Measurements from ENCODE around the gene CHN2.

CHN2 gene

DNA sequence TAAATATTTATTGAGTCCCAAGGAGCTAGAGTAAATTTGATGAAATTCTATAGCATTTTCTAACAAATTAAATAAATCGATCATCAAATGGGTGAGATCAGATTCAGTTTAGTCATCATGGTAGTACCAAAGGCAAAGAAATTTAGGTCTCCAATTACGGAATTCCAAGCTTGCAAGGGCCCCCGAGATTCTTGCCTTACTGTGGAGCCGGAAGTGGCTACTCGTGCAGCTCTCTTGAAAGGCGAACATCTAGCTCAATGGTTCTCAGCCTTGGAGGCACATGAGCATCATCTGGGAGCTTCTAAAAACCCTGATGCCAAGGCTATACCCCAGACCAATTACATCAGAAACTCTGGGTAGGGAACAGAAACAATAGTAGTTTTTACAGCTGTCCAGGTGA is 251.2 kb downstream of the CHN2 start:
- DNase-seq, result no peak

DNA sequence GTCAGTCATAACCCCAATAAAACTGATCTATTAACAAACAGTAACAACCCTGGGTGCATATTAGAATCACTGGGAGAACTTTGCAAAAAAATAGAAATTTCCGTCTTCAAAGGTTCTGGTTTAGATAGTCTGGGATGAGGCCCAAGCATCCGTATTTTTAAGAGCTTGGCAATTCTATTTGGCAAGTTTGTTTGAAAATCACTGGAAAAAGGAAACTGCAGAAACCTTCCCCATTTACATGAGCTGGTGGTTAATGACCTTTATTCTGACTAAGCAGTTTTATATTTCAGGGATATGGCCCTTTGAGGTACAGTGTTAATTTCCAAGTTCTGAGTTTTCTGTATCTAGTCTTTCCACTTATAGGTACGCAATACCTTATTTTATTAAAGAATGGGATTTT is 253.3 kb downstream of the CHN2 start:
- peak; percentile 9 for DNase-seq

DNA sequence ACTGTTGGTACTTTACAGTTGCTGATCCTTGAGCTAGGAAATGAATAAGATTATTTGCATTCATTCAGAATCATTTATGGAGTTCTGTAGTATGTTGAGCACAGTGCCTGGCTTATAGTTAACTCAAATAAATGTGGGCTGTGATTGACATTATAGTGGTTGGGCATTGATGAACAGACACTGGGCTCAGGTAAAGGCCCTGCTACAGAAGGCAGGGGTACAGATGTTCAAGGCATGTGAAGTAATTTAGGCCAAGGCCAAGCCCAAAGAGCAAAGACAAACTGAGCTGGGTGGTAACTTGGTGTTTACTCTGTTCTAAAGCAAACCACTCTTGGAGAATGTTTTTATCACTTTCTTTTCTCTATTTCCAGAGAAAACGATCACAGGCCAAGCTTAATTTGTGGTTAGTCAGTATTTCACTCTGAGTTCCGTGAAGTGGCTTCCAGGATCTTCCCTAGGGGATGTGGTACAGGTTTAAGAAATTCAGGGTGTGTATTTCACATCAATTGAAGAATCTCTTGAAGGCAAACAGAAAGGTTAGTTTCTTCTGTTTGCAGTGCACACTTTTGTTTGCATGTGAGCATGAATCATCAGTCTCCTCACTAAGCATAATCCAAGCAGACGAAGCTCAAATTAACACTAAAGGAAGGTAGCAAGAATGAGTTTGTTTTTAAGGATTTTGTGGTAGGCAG is 255.1 kb downstream of the CHN2 start:
- DNase-seq, result no peak

- no peak for DNase-seq
These were observed 258.4 kb downstream of the CHN2 start for GRCh38 chr7:29453021-29453420.

DNA sequence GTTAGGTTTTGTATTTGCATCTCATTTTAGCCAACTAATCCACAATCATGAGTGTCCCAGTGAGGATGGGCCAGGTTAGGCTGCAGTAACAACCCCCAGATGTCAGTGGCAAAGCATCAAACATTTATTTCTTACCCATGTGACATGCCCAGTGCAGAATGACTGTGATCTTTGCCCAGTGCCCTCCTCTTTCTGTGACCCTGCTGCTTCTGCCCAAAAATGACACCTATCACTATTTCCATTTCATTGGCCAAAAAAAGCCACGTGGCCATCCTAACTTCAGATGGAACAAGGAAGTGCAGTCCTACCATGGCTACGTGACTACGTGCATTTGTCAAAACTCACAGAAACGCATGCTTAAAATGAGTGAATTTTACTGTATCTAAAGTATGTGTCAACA is 259.9 kb downstream of the CHN2 start:
- no peak for DNase-seq

DNA sequence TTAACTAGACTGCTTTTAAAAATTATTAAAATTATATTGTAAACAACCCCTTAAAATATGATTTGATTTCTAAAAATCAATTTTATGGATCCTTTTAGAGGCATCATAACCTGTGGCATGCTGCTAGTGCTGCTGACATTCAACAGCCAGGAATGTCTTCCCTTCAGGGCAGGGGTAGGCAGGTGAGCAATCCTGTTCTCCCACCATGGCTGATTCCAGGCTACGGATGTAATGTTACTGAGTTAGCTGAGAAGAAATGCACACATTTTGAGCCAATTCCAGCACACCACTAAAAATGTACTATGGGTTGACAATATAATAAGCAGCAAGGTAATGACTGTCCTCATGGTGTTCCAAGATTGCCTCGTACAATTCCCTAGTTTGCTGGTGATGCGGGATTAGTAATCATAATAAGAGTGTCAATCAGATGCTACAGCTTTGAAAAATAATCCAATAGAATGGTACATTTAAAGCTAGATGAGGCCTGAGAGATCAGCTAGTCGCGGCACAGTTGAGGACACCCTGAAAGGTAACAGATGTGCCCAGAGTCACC is 260.4 kb downstream of the CHN2 start:
- no peak for DNase-seq

- no peak for DNase-seq
These were observed 262.6 kb downstream of the CHN2 start for GRCh38 chr7:29457141-29457561.

- DNase-seq, result peak; percentile 25
These were observed 263.0 kb downstream of the CHN2 start for GRCh38 chr7:29457565-29458011.

DNA sequence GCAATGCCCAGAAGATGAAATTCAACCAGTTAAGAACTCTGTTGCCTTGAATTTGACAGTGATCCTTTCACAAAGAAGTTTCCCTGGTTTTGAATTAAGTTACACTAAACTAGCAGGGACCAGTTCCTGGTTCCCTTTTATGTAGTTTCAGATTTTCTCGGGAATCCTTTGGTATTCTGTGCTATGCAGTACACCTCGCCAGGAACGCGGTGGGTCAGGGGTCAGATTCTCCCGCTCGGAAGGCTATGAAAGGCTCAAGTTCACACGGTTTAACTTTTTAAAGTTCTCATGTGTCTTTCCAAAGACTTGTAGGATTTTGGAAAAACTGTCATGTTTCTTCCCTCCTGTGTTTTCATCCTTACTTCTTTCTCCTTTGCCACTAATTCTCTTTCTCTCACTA is 264.4 kb downstream of the CHN2 start:
- DNase-seq, result no peak

- DNase-seq, result no peak
These were observed 265.0 kb downstream of the CHN2 start for GRCh38 chr7:29459589-29459988.

GRCh38 chr7:29461996-29462395 is 267.4 kb downstream of the CHN2 start:
- DNase-seq, result no peak

DNA sequence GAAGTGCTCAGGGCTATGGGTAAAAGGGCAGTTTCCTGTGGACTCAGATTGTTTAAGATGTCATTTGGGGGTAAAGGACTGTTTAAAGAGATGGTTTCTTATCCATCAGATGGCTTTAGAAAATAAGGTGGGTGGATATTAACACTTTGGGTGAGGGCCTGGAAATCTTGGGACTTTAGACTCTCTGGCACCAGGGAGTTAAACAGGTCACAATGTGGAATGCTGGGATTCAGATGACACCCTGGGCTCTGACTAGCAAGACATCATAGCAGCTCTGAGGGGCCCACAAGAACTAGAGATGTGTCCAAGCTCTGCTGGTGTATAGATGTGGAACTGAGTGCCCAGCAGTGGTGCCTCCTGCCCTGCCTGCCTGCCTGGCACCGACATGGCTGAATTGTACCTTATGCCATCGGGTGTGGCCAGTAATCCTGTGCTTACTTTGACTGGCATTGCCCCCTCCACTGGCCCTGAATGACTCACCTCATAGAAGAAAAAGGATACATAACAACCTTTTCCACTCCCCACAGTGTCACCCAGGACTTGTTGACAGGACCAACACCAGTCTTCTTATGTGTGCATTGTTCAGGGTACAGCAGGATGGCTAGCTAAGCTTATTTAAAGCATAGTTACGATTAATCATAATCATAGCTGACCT is 269.1 kb downstream of the CHN2 start:
- no peak for DNase-seq

DNA sequence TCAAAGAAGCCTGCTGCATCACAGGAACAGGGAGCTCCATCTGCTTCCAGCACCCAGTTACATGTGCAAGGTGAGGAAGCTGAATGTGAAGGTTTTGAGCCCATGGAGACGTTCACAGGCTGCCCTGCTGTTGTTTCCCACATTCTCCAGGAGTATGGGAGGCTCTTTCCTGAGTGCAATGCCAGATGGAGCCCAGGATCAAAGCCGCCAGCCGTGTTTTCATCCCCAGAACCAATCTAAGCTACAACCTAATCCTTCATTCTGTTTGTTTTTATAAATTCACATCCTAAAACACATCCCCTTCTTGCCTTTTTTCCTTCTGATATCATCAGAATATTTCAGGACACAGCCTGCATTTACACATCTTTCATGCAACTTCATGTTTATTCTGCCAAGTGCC is 270.2 kb downstream of the CHN2 start:
- no peak for DNase-seq

GRCh38 chr7:29467193-29467926 is 272.8 kb downstream of the CHN2 start:
- DNase-seq, result no peak

DNA sequence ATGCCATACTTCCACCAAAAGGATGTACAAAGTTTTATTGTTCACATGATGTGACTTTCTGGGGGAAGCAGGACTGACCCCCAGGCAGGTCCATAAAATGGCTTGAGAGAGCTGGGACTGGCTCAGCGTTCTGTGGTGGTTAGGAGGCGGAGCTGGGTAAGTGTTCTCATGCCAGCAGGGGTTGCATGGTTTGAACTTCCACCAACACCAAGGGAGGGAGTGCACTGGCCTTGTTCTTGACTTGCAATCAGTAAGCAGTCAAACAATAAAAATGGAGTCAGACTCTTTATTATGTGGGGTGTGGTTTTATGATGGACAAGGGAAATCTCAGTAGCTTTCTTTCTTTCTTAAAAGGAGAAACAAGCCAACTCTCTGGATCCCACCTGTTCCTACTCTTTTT is 273.6 kb downstream of the CHN2 start:
- DNase-seq, result no peak

DNA sequence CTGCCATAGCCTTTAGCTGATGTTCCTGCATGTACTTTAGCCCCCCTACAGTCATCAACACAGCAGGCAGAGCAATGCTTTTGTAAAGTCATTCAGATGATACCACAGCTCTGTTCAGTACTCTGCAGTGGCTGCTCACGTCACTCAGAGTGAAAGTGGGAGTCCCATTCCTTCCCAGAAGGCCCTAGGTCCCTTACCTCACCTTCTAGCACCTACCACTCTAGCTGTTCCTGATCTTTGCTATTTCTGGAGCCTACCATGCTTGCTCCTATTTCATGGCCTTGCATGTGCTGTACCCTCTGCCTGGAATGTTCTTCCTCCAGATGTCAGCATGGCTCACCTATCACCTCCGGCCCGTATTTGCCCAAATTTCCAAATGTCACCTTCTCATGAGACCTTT is 274.7 kb downstream of the CHN2 start:
- DNase-seq, result no peak

- no peak for DNase-seq
These were observed 275.5 kb downstream of the CHN2 start for GRCh38 chr7:29469976-29470557.

DNA sequence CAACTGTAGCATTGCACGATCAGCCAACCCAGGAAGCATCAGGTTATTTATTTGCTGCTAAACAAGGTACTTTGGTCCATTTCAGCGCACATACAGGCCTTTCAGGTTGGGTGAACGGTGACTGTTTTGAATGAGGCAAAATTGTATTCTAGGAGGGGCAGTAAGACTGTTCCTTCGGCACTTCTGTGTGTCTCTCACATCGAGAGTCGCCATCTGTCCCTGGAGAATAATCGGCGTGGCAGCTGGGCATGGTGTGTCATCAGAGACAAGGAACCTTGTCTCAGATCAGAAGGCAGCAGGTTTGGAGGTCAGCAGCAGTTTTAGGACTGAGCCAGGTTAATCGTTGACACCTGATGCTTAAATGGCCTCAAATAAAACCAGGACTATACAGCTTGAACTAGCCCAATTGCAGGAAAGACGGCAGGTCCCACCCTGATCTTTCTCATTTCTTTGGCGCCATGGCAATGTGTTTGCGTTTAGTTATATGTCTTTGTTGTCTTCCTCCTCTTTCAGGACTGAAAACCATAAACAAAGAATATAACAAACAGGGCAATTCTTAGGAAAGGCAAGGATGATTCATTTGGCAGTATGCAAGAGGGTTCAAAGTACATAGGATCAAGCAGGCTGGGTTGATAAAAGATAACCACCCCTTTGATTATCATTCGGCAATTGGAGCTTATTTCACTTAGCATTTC is 277.0 kb downstream of the CHN2 start:
- no peak for DNase-seq

GRCh38 chr7:29476916-29477315 is 282.3 kb downstream of the CHN2 start:
- DNase-seq, result no peak

DNA sequence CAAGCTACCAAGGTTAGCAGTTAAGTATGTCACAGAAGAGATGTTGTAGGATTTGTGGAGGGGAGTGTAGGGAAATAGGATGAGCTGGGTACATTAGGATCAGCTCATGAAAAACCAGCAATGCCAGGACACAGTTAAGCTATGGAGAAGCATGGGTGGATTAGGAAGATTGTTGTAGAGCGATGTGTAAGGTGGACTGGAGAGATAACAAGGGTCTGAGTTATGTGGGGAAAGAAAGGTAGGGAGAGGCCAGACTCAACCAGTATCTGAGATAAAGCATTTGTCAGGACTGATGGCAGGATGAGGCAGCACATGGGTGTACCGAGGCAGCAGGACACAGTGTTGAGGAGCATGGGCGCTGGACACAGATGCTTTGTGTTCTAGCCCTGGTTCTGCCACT is 283.7 kb downstream of the CHN2 start:
- DNase-seq, result no peak

DNA sequence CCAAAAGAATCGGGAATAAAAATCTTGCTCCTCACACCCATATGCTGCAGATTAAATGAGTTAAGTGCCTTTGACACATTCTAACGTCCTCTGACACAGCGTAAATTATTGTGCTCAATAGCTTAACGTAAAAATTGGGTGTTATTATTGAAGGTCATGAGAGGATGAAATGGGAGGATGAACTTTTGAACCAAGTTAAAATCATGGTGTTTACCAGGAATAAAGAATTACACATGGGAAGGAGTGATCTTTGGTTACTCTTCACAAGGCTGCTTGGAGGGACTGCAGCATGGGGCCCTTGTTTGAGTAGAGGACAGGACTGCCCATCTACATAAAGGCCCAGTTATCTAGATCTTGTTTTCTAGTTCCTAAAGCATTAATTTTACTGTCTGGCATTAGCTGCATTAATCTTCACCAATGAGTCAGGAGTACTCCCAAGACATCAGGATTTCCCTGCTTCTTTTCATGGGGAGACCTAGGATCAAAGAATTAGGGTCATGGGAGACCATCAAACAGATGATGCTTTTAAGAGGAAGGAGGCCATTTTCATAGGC is 284.2 kb downstream of the CHN2 start:
- peak; percentile 36 for DNase-seq

Measured in midbrain (tissue), 1 donor.